T-helper 1 cell (primary cell): ENCODE results near the gene RPS19.
A peak's percentile ranks its signal among the peaks of the same experiment; 100 is the strongest.
"Not testable (repeated sequence)": the region's sequence is repeated elsewhere in the genome, so short reads cannot be mapped to it uniquely, and the experiment has no call there.

Source experiments
- DNase-seq, 5 donors: peaks; one replicate each; pipeline ENCODE4 v3.0.0-alpha.2; 2012 to 2020

RPS19 gene

GRCh38 chr19:41860419-41861115 is 512 bp downstream of the RPS19 start:
- peak in 1 of 5 donors; percentile 37 for DNase-seq

- no peak for DNase-seq
Observed at GRCh38 chr19:41861116-41861768, 1.2 kb downstream of the RPS19 start.

- DNase-seq = no peak
Observed at GRCh38 chr19:41861846-41862245, 1.8 kb downstream of the RPS19 start.

GRCh38 chr19:41862445-41862986 is 2.5 kb downstream of the RPS19 start:
- DNase-seq = peak in 1 of 5 donors; percentile 28

GRCh38 chr19:41863209-41863931 is 3.3 kb downstream of the RPS19 start:
- DNase-seq = no peak

GRCh38 chr19:41864374-41864773 is 4.3 kb downstream of the RPS19 start:
- no peak for DNase-seq

- DNase-seq = no peak
Observed at GRCh38 chr19:41866284-41866683, 6.2 kb downstream of the RPS19 start.

- no peak for DNase-seq
Observed at GRCh38 chr19:41868120-41868988, 8.3 kb downstream of the RPS19 start.

- no peak for DNase-seq
Observed at GRCh38 chr19:41868989-41869300, 8.9 kb downstream of the RPS19 start.

GRCh38 chr19:41869374-41869955 is 9.4 kb downstream of the RPS19 start:
- DNase-seq = no peak

- DNase-seq = no peak
Observed at GRCh38 chr19:41870401-41870873, 10.4 kb downstream of the RPS19 start.

GRCh38 chr19:41871573-41872383 is 11.7 kb downstream of the RPS19 start:
- DNase-seq = peak in 4 of 5 donors; percentile 27 to 90 (median 43)

- DNase-seq = no peak
Observed at GRCh38 chr19:41872384-41872774, 12.3 kb downstream of the RPS19 start.

GRCh38 chr19:41872775-41873647 is 13.0 kb downstream of the RPS19 start:
- DNase-seq = peak; percentile 39 to 65 (median 61)

- not testable (repeated sequence) for DNase-seq
Observed at GRCh38 chr19:41875973-41876372, 15.9 kb downstream of the RPS19 start.

GRCh38 chr19:41876847-41877832 is 17.1 kb downstream of the RPS19 start, which contains the start of gene CD79A:
CD79A (plus strand) TSS chr19:41877279; CDS start chr19:41877305, 26 bp downstream.
- DNase-seq = no peak

- DNase-seq = no peak
Observed at GRCh38 chr19:41877916-41878905, 18.2 kb downstream of the RPS19 start.
